Testis (tissue), 3 donors: Measurements from ENCODE around the gene REV3L. TPM values are rescaled to one million over a fixed set of nuclear protein-coding genes. Genes with fewer than 3 reads are reported as not detected.

Experiments
- DNase-seq: peaks from one replicate; pipeline ENCODE4 v3.0.0-alpha.2; 2019
- H3K27ac ChIP-seq, 2 donors: fragments of 200-600 bp; sonication (generic); one replicate each; pipeline ENCODE4 v1.5.1; 2019
- H3K27me3 ChIP-seq: fragments of 200-600 bp; sonication (generic); one replicate; pipeline ENCODE4 v1.5.1; 2019
- H3K36me3 ChIP-seq: fragments of 200-600 bp; sonication (generic); one replicate; pipeline ENCODE4 v1.5.1; 2017; ENCODE audit warnings: low read depth; ENCODE audit errors: missing control alignments
- H3K4me1 ChIP-seq: fragments of 200-600 bp; sonication (generic); one replicate; pipeline ENCODE4 v1.5.1; 2019
- H3K4me3 ChIP-seq, 2 donors: fragments of 200-600 bp; sonication (generic); one replicate each; pipeline ENCODE4 v1.5.1; 2017 to 2019
- H3K9me3 ChIP-seq: fragments of 200-600 bp; sonication (generic); one replicate; pipeline ENCODE4 v1.5.1; 2017
- POLR2A ChIP-seq: fragments of 450-650 bp; IDR thresholded peaks from one replicate; pipeline ENCODE4 v1.6.1; 2017; ENCODE audit warnings: antibody characterized with exemption, mild to moderate bottlenecking, moderate library complexity
- WGBS, 2 donors: methylation state at CpG; one replicate each; pipeline ENCODE4 v1.1.5; 2018; 5-methylcytosine and 5-hydroxymethylcytosine counted together
- intact Hi-C: fragments of 100-400 bp; cut with DNase I; formaldehyde crosslinking; loops from one replicate; pipeline ENCODE4 v1.15.1; 2023; ENCODE audit warnings: low total_unique reads
- polyA plus RNA-seq: library from polyadenylated mRNA; stranded (reverse); fragments of 350-450 nt; fragmentation: Illumina TruSeq; extraction: RNeasy Lipid Tissue Mini Kit (QIAGEN cat#74804); gene quantifications from one replicate; pipeline ENCODE4 v1.2.3, GENCODE V29; 2014; ENCODE audit warnings: low read depth, low replicate concordance; ENCODE audit not compliant: insufficient read depth
- total RNA-seq, 2 donors: library from RNA; depleted of rRNA; stranded (reverse); fragments of >200 nt; gene quantifications; one replicate each; pipeline ENCODE4 v1.2.3, GENCODE V29; 2016
- TF ChIP-seq, protein P1 (sequence below), 3 experiments: fragments of 450-650 bp in 2 of 3; fragments of 200-600 bp in 1 of 3; sonication (generic) in 1 of 3; IDR thresholded peaks; one replicate each; pipeline ENCODE4 v1.5.1; 2016 to 2019; ENCODE audit warnings: antibody characterized with exemption in 3 of 3, mild to moderate bottlenecking in 2 of 3, moderate library complexity in 1 of 3

The REV3L gene
- total and polyA plus RNA-seq, 3 donors from 2014 or later: 11.1 to 56.8 (median 48.8) TPM

DNA sequence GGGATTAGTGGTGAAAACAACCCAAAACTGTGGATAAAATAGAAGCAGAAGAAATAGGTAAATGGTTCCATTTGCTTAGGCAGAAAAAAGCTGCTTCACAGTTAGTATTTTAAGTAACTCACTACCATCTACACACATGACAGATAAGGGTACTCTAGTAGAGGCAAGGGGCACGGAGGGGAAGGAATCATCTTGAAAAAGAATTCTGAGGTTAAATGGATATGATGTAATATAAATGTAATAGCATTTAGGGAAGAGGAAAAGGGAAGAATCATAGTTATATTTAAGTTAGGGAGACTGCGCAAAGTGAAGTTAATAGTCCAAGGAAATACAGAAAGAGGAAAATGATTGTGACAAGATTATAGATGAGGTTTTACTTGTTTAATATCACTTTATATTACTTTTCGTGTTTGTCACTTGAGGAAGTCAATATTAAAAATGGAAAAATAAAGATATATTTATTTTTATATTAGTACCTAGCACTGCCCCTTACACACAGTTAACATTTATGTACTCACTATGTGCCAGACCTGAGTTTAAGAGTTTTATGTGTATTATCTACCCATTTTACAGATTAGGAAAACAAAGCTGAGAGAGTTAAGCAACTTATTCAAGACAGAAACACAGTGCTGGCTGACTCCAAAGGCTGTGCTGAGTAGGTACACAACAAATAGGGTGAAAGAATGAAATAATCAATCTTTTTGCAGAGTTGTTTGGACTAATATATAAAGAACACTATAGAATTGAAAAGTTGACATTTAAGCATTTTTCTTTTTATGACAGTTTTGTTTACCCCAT is 128.1 kb downstream of the REV3L start:
- intact Hi-C loops: no loop called here
- TF ChIP-seq, protein P1, sequence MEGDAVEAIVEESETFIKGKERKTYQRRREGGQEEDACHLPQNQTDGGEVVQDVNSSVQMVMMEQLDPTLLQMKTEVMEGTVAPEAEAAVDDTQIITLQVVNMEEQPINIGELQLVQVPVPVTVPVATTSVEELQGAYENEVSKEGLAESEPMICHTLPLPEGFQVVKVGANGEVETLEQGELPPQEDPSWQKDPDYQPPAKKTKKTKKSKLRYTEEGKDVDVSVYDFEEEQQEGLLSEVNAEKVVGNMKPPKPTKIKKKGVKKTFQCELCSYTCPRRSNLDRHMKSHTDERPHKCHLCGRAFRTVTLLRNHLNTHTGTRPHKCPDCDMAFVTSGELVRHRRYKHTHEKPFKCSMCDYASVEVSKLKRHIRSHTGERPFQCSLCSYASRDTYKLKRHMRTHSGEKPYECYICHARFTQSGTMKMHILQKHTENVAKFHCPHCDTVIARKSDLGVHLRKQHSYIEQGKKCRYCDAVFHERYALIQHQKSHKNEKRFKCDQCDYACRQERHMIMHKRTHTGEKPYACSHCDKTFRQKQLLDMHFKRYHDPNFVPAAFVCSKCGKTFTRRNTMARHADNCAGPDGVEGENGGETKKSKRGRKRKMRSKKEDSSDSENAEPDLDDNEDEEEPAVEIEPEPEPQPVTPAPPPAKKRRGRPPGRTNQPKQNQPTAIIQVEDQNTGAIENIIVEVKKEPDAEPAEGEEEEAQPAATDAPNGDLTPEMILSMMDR (IDR thresholded peaks at IDR 0.05): no peak
- TF ChIP-seq POLR2A: no peak
- H3K36me3 ChIP-seq: no peaks in the 10 kb centered on the region
- no peaks in the 10 kb centered on the region for H3K9me3 ChIP-seq
- H3K4me1 ChIP-seq: no peaks in the 10 kb centered on the region
- H3K4me3 ChIP-seq: no peak overlapping the region
- no peaks in the 10 kb centered on the region for H3K27me3 ChIP-seq
- no peak for DNase-seq
- H3K27ac ChIP-seq: peak overlapping the region in 1 of 2 donors; percentile 17
- whole genome bisulfite sequencing, 2 donors: 80 to 82% methylated on average over 3 of the region's 3 CpGs

- DNase-seq: no peak
- intact Hi-C loops: no loop called here
- peak overlapping the region in 1 of 2 donors; percentile 17 for H3K27ac ChIP-seq
- no peaks in the 10 kb centered on the region for H3K36me3 ChIP-seq
- no peak overlapping the region for H3K4me3 ChIP-seq
- TF ChIP-seq, protein P1 (IDR thresholded peaks at IDR 0.05): no peak
- TF ChIP-seq POLR2A: no peak
- WGBS, 2 donors: 55 to 68% methylated on average over 5 of the region's 5 CpGs
- no peaks in the 10 kb centered on the region for H3K4me1 ChIP-seq
- H3K27me3 ChIP-seq: no peaks in the 10 kb centered on the region
- H3K9me3 ChIP-seq: no peaks in the 10 kb centered on the region
Observed at GRCh38 chr6:111353912-111354462, 129.0 kb downstream of the REV3L start.

DNA sequence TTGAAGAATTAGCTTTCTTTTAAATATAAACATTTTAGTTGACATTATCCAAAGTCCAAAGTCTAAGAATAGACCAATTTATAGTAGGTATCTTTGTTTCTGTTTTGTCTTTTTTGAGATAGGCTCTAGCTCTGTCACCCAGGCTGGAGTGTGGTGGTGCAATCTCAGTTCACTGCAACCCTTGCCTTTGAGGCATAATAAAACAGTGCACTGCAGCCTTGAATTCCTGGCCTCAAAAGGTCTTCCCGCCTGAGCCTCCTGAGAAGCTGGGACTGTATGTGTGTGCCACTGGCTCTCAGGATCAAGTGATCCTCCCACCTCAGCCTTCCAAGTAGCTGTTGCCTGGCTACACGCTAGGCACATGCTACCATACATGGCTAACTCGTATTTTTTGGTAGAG is 135.4 kb downstream of the REV3L start:
- DNase-seq: no peak
- intact Hi-C loops: no loop called here
- Histone ChIP-seq H3K27me3 (no peaks in the 10 kb centered on the region), H3K9me3 (no peaks in the 10 kb centered on the region), H3K4me3 (no peak overlapping the region), H3K27ac (no peak overlapping the region), H3K4me1 (no peaks in the 10 kb centered on the region), H3K36me3 (no peaks in the 10 kb centered on the region)
- WGBS, 2 donors: 89 to 91% methylated on average over 2 to 3 of the region's 3 CpGs
- TF ChIP-seq, protein P1 (IDR thresholded peaks at IDR 0.05): no peak
- no peak for TF ChIP-seq POLR2A

DNA sequence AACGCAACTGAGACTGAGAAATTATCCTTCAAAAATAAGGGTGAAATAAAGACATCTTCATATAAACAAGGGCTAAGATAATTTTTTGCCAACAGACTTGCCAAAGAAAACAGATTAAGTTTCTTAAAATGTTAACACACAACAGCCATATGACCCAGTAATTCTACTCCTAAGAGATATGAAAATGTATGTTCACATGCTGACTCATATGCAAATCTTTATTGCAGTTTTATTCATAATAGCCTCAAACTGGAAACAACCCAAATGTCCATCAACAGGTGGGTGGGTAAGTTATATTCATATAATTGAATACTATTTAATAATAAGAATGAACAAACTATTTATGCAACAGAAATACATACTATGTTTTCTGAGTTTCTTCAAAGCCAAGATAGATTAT is 140.1 kb downstream of the REV3L start:
- 80 to 88% methylated on average over 1 of the region's 1 CpG for WGBS, 2 donors
- DNase-seq: no peak
- TF ChIP-seq, protein P1 (IDR thresholded peaks at IDR 0.05): no peak
- no peak for TF ChIP-seq POLR2A
- intact Hi-C loops: no loop called here
- Histone ChIP-seq H3K27me3 (no peaks in the 10 kb centered on the region), H3K9me3 (no peaks in the 10 kb centered on the region), H3K4me3 (no peak overlapping the region), H3K4me1 (no peaks in the 10 kb centered on the region), H3K27ac (no peak overlapping the region), H3K36me3 (no peaks in the 10 kb centered on the region)
